Caco-2 (cell line): ENCODE measurements around the gene PLEKHG3. TPM values are rescaled to one million over a fixed set of nuclear protein-coding genes. Genes with fewer than 3 reads are reported as not detected.

Source experiments
- BruUV-seq: library from RNA; stranded (reverse); fragments of 400-500 nt; replicated peaks from 2 replicates; lab custom pipeline; 2021; lab: Mats Ljungman, UMichigan
- CTCF ChIA-PET: fragments of 300-600 bp; sonication (Branson Sonifier 250); formaldehyde crosslinking; loops from one replicate; lab custom pipeline; 2022; ENCODE audit warnings: antibody characterized with exemption; lab: Charles Lee
- POLR2A ChIA-PET: fragments of 300-600 bp; sonication (Branson Sonifier 250); formaldehyde crosslinking; loops from one replicate; lab custom pipeline; 2022; ENCODE audit warnings: antibody characterized with exemption; lab: Charles Lee
- DNase-seq, 2 experiments: peaks; one replicate each; pipeline versions ENCODE4 v3.0.0 to v3.0.0-alpha.2; 2020 to 2022
- H3K27me3 ChIP-seq: replicated peaks from 2 replicates; pipeline ENCODE4 v1.6.0; 2011; ENCODE audit warnings: low read length; ENCODE audit not compliant: control insufficient read depth, insufficient read depth
- H3K36me3 ChIP-seq: 2 replicates; pipeline ENCODE4 v1.5.1; 2011; ENCODE audit warnings: low read length; ENCODE audit not compliant: control insufficient read depth, insufficient read depth
- H3K4me1 ChIP-seq: fragments of 250-450 bp; sonication (Bioruptor Pico); 2 replicates; pipeline ENCODE4 v1.5.1; 2020; ENCODE audit warnings: mild to moderate bottlenecking
- H3K4me3 ChIP-seq: 2 replicates; pipeline ENCODE4 v1.5.1; 2011; ENCODE audit warnings: low read depth, mild to moderate bottlenecking, control low read depth, low read length
- H3K9me3 ChIP-seq: fragments of 250-450 bp; sonication (Bioruptor Pico); 2 replicates; pipeline ENCODE4 v1.5.1; 2020; ENCODE audit warnings: mild to moderate bottlenecking, moderate library complexity
- H3K27ac Mint-ChIP-seq: one replicate; pipeline ENCODE4 v1.8.0; 2022; ENCODE audit warnings: mixed read lengths; ENCODE audit not compliant: unreplicated experiment
- H3K27me3 Mint-ChIP-seq: one replicate; pipeline ENCODE4 v1.8.0; 2022; ENCODE audit warnings: mixed read lengths; ENCODE audit not compliant: insufficient read depth, unreplicated experiment
- H3K36me3 Mint-ChIP-seq: one replicate; pipeline ENCODE4 v1.8.0; 2022; ENCODE audit warnings: mild to moderate bottlenecking, mixed read lengths; ENCODE audit not compliant: insufficient read depth, unreplicated experiment
- H3K4me1 Mint-ChIP-seq: one replicate; pipeline ENCODE4 v1.8.0; 2022; ENCODE audit warnings: low read depth, mixed read lengths; ENCODE audit not compliant: unreplicated experiment
- H3K4me3 Mint-ChIP-seq: one replicate; pipeline ENCODE4 v1.8.0; 2022; ENCODE audit warnings: mild to moderate bottlenecking, moderate library complexity, mixed read lengths; ENCODE audit not compliant: unreplicated experiment
- H3K9me3 Mint-ChIP-seq: one replicate; pipeline ENCODE4 v1.8.0; 2022; ENCODE audit warnings: mixed read lengths; ENCODE audit not compliant: unreplicated experiment
- intact Hi-C: fragments of 100-400 bp; cut with micrococcal nuclease; formaldehyde crosslinking; loops from one replicate; pipeline ENCODE4 v1.10.0; 2022; ENCODE audit not compliant: unreplicated experiment
- total RNA-seq: library from RNA; stranded (reverse); gene quantifications from 2 replicates; pipeline ENCODE4 v1.2.3, GENCODE V29; 2022
- TF ChIP-seq, protein P1 (sequence below), 2 experiments: fragments of 200-600 bp in 1 of 2; IDR thresholded peaks; 1 replicate in 1 of 2; 2 replicates in 1 of 2; pipeline versions ENCODE4 v1.5.1 to v1.8.0; 2011 to 2022; ENCODE audit warnings: antibody characterized with exemption in 1 of 2, control low read depth in 1 of 2, inconsistent platforms in 1 of 2, low read depth in 1 of 2, low read length in 1 of 2, mild to moderate bottlenecking in 1 of 2, moderate library complexity in 1 of 2; ENCODE audit not compliant: insufficient read depth in 1 of 2, severe bottlenecking in 1 of 2, unreplicated experiment in 1 of 2

Gene PLEKHG3
- total RNA-seq, 1 experiment from 2014 or later: 85.9 TPM

- POLR2A ChIA-PET: interaction anchor here (0.5 kb wide), 1 partner anchor 190 kb away, joined by 6 read pairs; no protein-coding TSS in a partner anchor
- Mint-ChIP-seq H3K9me3 (no peaks in the 10 kb centered on the region), H3K36me3 (no peaks in the 10 kb centered on the region), H3K27ac (no peak overlapping the region), H3K4me1 (peaks cover 38% of the 10 kb centered on the region), H3K27me3 (no peaks in the 10 kb centered on the region), H3K4me3 (no peak overlapping the region)
- Histone ChIP-seq H3K4me1 (peaks cover 26% of the 10 kb centered on the region), H3K27me3 (no peaks in the 10 kb centered on the region; the same call in 1 of the 2 replicates), H3K9me3 (no peaks in the 10 kb centered on the region), H3K36me3 (no peaks in the 10 kb centered on the region), H3K4me3 (no peak overlapping the region)
- no peak for DNase-seq
- no TSS peak for BruUV-seq
- TF ChIP-seq, protein P1, sequence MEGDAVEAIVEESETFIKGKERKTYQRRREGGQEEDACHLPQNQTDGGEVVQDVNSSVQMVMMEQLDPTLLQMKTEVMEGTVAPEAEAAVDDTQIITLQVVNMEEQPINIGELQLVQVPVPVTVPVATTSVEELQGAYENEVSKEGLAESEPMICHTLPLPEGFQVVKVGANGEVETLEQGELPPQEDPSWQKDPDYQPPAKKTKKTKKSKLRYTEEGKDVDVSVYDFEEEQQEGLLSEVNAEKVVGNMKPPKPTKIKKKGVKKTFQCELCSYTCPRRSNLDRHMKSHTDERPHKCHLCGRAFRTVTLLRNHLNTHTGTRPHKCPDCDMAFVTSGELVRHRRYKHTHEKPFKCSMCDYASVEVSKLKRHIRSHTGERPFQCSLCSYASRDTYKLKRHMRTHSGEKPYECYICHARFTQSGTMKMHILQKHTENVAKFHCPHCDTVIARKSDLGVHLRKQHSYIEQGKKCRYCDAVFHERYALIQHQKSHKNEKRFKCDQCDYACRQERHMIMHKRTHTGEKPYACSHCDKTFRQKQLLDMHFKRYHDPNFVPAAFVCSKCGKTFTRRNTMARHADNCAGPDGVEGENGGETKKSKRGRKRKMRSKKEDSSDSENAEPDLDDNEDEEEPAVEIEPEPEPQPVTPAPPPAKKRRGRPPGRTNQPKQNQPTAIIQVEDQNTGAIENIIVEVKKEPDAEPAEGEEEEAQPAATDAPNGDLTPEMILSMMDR (IDR thresholded peaks at IDR 0.05; ENCODE audit: insufficient read depth in 1 of 2, low read depth in 1 of 2, low read length in 1 of 2, severe bottlenecking in 1 of 2, unreplicated experiment in 1 of 2): no peak
- CTCF ChIA-PET: no interaction called here
- intact Hi-C loops: no loop called here
These were observed 10.4 kb upstream of the PLEKHG3 start for GRCh38 chr14:64693810-64694165.

- intact Hi-C loops: no loop called here
- Histone ChIP-seq H3K4me3 (no peak overlapping the region), H3K36me3 (no peaks in the 10 kb centered on the region), H3K4me1 (peaks cover 24% of the 10 kb centered on the region), H3K27me3 (no peaks in the 10 kb centered on the region; the same call in 1 of the 2 replicates), H3K9me3 (no peaks in the 10 kb centered on the region)
- ChIA-PET CTCF (no interaction called here), POLR2A (interaction anchor here (0.5 to 0.6 kb wide), 2 partner anchors 62 to 307 kb away, joined by 3 read pairs; partner anchors contain the start of gene MTHFD1)
- no peak for DNase-seq
- TF ChIP-seq, protein P1 (IDR thresholded peaks at IDR 0.05; ENCODE audit: insufficient read depth in 1 of 2, low read depth in 1 of 2, low read length in 1 of 2, severe bottlenecking in 1 of 2, unreplicated experiment in 1 of 2): no peak
- no peaks in the 10 kb centered on the region for H3K9me3 Mint-ChIP-seq
- H3K4me3 Mint-ChIP-seq: no peak overlapping the region
- H3K27ac Mint-ChIP-seq: no peak overlapping the region
- BruUV-seq: no TSS peak
- H3K4me1 Mint-ChIP-seq: peaks cover 31% of the 10 kb centered on the region
- H3K36me3 Mint-ChIP-seq: no peaks in the 10 kb centered on the region
- H3K27me3 Mint-ChIP-seq: no peaks in the 10 kb centered on the region
These were observed 9.2 kb upstream of the PLEKHG3 start for GRCh38 chr14:64695071-64695470.

- H3K36me3 Mint-ChIP-seq: no peaks in the 10 kb centered on the region
- intact Hi-C loops: no loop called here
- TF ChIP-seq, protein P1 (IDR thresholded peaks at IDR 0.05; ENCODE audit: insufficient read depth in 1 of 2, low read depth in 1 of 2, low read length in 1 of 2, severe bottlenecking in 1 of 2, unreplicated experiment in 1 of 2): no peak
- no peak overlapping the region for H3K27ac Mint-ChIP-seq
- DNase-seq: no peak
- H3K4me1 Mint-ChIP-seq: peaks cover 31% of the 10 kb centered on the region
- H3K4me1 ChIP-seq: peaks cover 24% of the 10 kb centered on the region
- H3K9me3 Mint-ChIP-seq: no peaks in the 10 kb centered on the region
- H3K36me3 ChIP-seq: no peaks in the 10 kb centered on the region
- H3K27me3 Mint-ChIP-seq: no peaks in the 10 kb centered on the region
- no peak overlapping the region for H3K4me3 ChIP-seq
- CTCF ChIA-PET: interaction anchor here (0.5 to 0.6 kb wide), 3 partner anchors 12 to 70 kb away, joined by 3 to 4 read pairs (median 3); no protein-coding TSS in a partner anchor
- POLR2A ChIA-PET: interaction anchor here (0.6 to 0.7 kb wide), 2 partner anchors 17 to 63 kb away, joined by 3 read pairs; no protein-coding TSS in a partner anchor
- H3K27me3 ChIP-seq: no peaks in the 10 kb centered on the region; the same call in 1 of the 2 replicates
- H3K9me3 ChIP-seq: no peaks in the 10 kb centered on the region
- no TSS peak for BruUV-seq
- no peak overlapping the region for H3K4me3 Mint-ChIP-seq
These were observed 7.8 kb upstream of the PLEKHG3 start for GRCh38 chr14:64696355-64696857.
